ENCODE results near the gene RHNO1.

- TF ChIP-seq, protein P1, sequence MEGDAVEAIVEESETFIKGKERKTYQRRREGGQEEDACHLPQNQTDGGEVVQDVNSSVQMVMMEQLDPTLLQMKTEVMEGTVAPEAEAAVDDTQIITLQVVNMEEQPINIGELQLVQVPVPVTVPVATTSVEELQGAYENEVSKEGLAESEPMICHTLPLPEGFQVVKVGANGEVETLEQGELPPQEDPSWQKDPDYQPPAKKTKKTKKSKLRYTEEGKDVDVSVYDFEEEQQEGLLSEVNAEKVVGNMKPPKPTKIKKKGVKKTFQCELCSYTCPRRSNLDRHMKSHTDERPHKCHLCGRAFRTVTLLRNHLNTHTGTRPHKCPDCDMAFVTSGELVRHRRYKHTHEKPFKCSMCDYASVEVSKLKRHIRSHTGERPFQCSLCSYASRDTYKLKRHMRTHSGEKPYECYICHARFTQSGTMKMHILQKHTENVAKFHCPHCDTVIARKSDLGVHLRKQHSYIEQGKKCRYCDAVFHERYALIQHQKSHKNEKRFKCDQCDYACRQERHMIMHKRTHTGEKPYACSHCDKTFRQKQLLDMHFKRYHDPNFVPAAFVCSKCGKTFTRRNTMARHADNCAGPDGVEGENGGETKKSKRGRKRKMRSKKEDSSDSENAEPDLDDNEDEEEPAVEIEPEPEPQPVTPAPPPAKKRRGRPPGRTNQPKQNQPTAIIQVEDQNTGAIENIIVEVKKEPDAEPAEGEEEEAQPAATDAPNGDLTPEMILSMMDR (IDR thresholded peaks at IDR 0.05), result no peak
- TF ChIP-seq ZFX (IDR thresholded peaks at IDR 0.05; ENCODE audit: borderline replicate concordance), result no peak
Observed at GRCh38 chr12:2858334-2858733, 18.7 kb upstream of the RHNO1 start.
